Thoracic aorta (tissue), 2 donors: ENCODE results near the gene LDLRAD3. TPM values are rescaled to one million over a fixed set of nuclear protein-coding genes. Genes with fewer than 3 reads are reported as not detected.

ENCODE experiments used
- ATAC-seq: fragments of 150-250 bp; one replicate; pipeline ENCODE4 v1.8.0; 2017; ENCODE audit warnings: low read depth; ENCODE audit not compliant: insufficient number of reproducible peaks, low FRiP score
- DNase-seq: peaks from one replicate; pipeline ENCODE4 v3.0.0-alpha.2; 2020; ENCODE audit warnings: low spot score
- H3K27ac ChIP-seq, 2 donors: fragments of 200-600 bp; sonication (generic); 1 replicate in 1 of 2; 2 replicates in 1 of 2; pipeline ENCODE4 v1.5.1; 2016; ENCODE audit warnings: mild to moderate bottlenecking in 2 of 2, moderate library complexity in 2 of 2
- H3K27me3 ChIP-seq: fragments of 200-600 bp; sonication (generic); replicated peaks from 2 replicates; pipeline ENCODE4 v1.6.0; 2016; ENCODE audit warnings: mild to moderate bottlenecking; ENCODE audit not compliant: insufficient read depth
- H3K36me3 ChIP-seq: fragments of 200-600 bp; sonication (generic); one replicate; pipeline ENCODE4 v1.5.1; 2016
- H3K4me1 ChIP-seq, 2 donors: fragments of 200-600 bp; sonication (generic); 1 replicate in 1 of 2; 2 replicates in 1 of 2; pipeline versions ENCODE4 v1.5.1 to v1.6.0; 2016; ENCODE audit warnings: low read depth in 2 of 2, mild to moderate bottlenecking in 1 of 2; ENCODE audit not compliant: control insufficient read depth in 1 of 2
- H3K4me3 ChIP-seq: fragments of 200-600 bp; sonication (generic); 2 replicates; pipeline ENCODE4 v1.5.1; 2016; ENCODE audit warnings: mild to moderate bottlenecking
- H3K9me3 ChIP-seq: fragments of 200-600 bp; sonication (generic); 2 replicates; pipeline ENCODE4 v1.5.1; 2016
- total RNA-seq, 2 donors: library from RNA; depleted of rRNA; stranded (reverse); fragments of >200 nt; gene quantifications; one replicate each; pipeline versions ENCODE4 v1.1.0 to v1.2.3, GENCODE V29; 2016
- TF ChIP-seq, protein P1 (sequence below): fragments of 200-600 bp; sonication (generic); IDR thresholded peaks from one replicate; pipeline ENCODE4 v1.5.1; 2019; ENCODE audit warnings: antibody characterized with exemption

LDLRAD3 gene
- total RNA-seq, 2 donors from 2014 or later, result 6.1 to 17.2 TPM

GRCh38 chr11:36109590-36109849 lies 165.7 kb downstream of the LDLRAD3 start:
- ATAC-seq (no peak), DNase-seq (no peak)
- H3K27me3 ChIP-seq, result no peaks in the 10 kb centered on the region
- H3K27ac ChIP-seq, result no peak overlapping the region
- peaks cover 0 to 4% of the 10 kb centered on the region in 2 donors for H3K4me1 ChIP-seq
- no peaks in the 10 kb centered on the region for H3K36me3 ChIP-seq
- TF ChIP-seq, protein P1, sequence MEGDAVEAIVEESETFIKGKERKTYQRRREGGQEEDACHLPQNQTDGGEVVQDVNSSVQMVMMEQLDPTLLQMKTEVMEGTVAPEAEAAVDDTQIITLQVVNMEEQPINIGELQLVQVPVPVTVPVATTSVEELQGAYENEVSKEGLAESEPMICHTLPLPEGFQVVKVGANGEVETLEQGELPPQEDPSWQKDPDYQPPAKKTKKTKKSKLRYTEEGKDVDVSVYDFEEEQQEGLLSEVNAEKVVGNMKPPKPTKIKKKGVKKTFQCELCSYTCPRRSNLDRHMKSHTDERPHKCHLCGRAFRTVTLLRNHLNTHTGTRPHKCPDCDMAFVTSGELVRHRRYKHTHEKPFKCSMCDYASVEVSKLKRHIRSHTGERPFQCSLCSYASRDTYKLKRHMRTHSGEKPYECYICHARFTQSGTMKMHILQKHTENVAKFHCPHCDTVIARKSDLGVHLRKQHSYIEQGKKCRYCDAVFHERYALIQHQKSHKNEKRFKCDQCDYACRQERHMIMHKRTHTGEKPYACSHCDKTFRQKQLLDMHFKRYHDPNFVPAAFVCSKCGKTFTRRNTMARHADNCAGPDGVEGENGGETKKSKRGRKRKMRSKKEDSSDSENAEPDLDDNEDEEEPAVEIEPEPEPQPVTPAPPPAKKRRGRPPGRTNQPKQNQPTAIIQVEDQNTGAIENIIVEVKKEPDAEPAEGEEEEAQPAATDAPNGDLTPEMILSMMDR, result no peak
- no peak overlapping the region for H3K4me3 ChIP-seq
- H3K9me3 ChIP-seq, result no peaks in the 10 kb centered on the region

DNA sequence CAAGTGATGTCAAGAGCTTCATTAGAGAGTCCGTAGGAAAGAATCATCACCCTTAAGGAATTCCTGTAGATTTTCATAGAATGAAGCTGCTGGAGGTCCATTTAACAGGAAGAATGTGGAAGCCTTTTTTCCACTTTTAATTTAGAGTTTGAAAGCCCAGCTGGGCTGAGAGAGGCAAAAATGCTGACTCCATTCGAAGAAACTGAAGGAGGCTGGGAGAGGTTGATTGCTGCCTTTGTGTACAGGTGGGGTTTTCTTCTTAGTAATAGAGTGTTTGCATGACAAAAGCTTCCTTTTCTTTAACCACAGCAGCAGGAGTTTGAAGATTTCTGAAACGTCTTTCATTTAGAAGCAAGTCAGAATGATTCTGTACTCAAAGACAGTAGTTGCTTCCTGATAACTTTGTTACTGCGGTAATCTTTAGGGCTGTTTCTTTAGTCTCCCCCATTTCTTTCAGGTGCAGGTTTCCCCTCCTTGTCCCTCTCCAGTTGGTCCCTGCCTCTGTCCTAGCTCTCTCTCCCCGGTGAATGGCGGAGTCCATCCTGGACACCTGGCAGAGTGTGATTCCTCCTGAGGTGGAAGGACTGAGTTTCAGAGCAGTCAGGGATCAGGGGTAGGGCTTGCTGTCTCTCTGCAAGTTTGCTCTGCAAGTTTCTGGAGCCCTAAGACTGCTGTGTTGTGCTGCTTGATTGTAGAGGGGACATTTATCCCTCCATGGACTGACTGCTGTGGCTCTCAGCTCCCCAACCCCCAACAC lies 166.2 kb downstream of the LDLRAD3 start:
- no peaks in the 10 kb centered on the region for H3K27me3 ChIP-seq
- no peaks in the 10 kb centered on the region for H3K9me3 ChIP-seq
- H3K4me1 ChIP-seq, result no peaks in the 10 kb centered on the region
- no peak overlapping the region for H3K27ac ChIP-seq
- ATAC-seq (no peak), DNase-seq (no peak)
- no peak overlapping the region for H3K4me3 ChIP-seq
- TF ChIP-seq, protein P1, result no peak
- no peaks in the 10 kb centered on the region for H3K36me3 ChIP-seq

DNA sequence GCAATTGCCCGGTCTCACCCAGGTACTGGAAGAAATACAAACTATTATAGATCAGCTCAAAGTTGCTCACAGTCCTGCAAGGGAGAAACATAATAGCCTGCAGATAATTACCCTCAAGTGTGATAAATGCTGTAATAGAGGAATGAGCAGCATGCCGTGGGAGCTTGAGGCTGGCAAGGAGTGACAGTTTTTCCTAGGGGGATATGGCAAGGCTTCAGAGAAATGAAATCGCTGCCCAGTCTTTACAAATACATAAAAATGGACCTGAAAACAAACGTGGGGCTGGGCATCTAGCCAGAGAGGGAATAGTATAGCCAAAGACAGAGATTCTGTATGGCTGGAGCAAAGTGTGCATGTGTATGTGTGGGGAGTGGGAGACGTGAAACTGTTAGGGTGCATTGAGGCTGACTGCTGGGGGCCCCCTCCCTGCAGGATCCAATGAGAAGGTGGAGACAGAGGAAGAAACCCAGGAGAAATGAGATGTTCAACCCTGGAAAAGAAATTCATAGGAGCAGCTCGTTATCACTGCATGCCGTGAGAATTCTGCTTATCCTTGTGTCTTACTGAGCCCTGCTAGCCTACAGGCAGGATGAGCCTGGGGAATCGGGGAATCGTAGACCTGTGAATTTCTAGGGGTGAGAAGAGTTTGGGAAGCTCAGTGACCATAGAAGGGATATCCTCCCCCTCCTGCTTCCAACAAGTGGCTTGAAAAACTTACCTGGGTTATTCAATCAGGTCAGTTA lies 167.0 kb downstream of the LDLRAD3 start:
- Histone ChIP-seq H3K27ac (no peak overlapping the region), H3K4me3 (no peak overlapping the region), H3K36me3 (no peaks in the 10 kb centered on the region), H3K9me3 (no peaks in the 10 kb centered on the region), H3K27me3 (no peaks in the 10 kb centered on the region), H3K4me1 (no peaks in the 10 kb centered on the region)
- ATAC-seq (no peak), DNase-seq (no peak)
- TF ChIP-seq, protein P1, result no peak

DNA sequence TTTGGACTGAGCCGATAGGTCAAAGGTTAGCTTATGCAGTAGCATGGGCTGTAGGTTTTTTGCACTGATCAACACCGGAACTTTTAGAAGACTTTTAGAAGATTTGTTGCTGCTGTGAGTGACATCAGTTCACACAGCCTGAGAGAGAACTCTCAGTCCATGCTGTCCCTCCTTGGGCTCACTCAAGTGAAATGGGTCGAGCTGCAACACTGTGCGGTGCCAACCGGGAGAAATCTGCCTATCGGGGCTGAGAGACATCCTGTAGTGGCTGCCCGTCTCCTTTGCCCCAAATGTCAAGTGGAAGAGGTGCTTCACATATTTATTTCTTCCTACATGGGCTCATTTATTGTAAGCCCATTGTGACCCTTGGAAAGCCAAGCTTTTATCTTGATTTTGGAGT lies 170.2 kb downstream of the LDLRAD3 start:
- ATAC-seq, result no peak

DNA sequence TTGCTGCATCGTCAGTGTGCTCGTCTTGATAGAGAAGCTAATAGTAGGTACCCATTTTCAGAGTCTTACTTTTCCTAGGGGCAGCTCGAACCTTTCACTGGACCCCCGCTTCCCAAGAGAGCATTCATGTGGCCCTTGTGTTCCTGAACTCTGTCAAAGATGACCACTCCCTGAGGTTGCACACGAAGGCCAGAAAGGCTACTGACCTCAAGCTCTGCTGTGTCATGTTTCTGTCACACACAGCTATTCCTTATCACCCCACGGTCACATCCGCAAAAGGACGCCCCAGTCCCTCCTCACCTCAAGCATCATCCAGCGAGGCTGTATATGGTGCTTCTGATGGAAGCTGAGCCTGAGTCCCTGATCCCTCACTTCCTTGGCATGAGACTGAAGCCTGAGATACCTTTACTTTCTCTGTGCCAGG lies 171.5 kb downstream of the LDLRAD3 start:
- TF ChIP-seq, protein P1, result no peak
- Histone ChIP-seq H3K27ac (no peak overlapping the region), H3K4me1 (no peaks in the 10 kb centered on the region), H3K36me3 (no peaks in the 10 kb centered on the region), H3K4me3 (no peak overlapping the region), H3K27me3 (no peaks in the 10 kb centered on the region), H3K9me3 (no peaks in the 10 kb centered on the region)
- DNase-seq (no peak), ATAC-seq (no peak)

More for the DNA sequence above, 170.2 kb downstream of the LDLRAD3 start:
- DNase-seq, result no peak
- Histone ChIP-seq H3K4me3 (no peak overlapping the region), H3K27me3 (no peaks in the 10 kb centered on the region), H3K36me3 (no peaks in the 10 kb centered on the region), H3K4me1 (no peaks in the 10 kb centered on the region), H3K27ac (no peak overlapping the region), H3K9me3 (no peaks in the 10 kb centered on the region)
- TF ChIP-seq, protein P1, result no peak
